HPDE6-E6E7 (cell line): Measurements from ENCODE around the gene TMEM222.

Source experiments
- DNase-seq: peaks from one replicate; pipeline ENCODE4 v3.0.0; 2011; ENCODE audit warnings: missing footprints; ENCODE audit errors: extremely low spot score

The TMEM222 gene

GRCh38 chr1:27306892-27307761, 14.8 kb upstream of the TMEM222 start:
- DNase-seq = no peak

- DNase-seq = no peak
These were observed 13.9 kb upstream of the TMEM222 start for GRCh38 chr1:27307874-27308598.

- DNase-seq = no peak
These were observed 7.8 kb upstream of the TMEM222 start for GRCh38 chr1:27314169-27314568.

GRCh38 chr1:27314737-27315136, 7.2 kb upstream of the TMEM222 start:
- no peak for DNase-seq

- no peak for DNase-seq
These were observed 5.1 kb upstream of the TMEM222 start for GRCh38 chr1:27316860-27317259.

GRCh38 chr1:27318136-27318535, 3.8 kb upstream of the TMEM222 start:
- no peak for DNase-seq

GRCh38 chr1:27318596-27318995, 3.4 kb upstream of the TMEM222 start:
- no peak for DNase-seq

GRCh38 chr1:27322569-27323240, 742 bp downstream of the TMEM222 start:
- DNase-seq = no peak

- DNase-seq = no peak
These were observed 3.3 kb downstream of the TMEM222 start for GRCh38 chr1:27325286-27325685.

- no peak for DNase-seq
These were observed 6.0 kb downstream of the TMEM222 start for GRCh38 chr1:27327964-27328363.

GRCh38 chr1:27330786-27331185, 8.8 kb downstream of the TMEM222 start:
- DNase-seq = no peak

GRCh38 chr1:27331426-27331825, 9.5 kb downstream of the TMEM222 start:
- DNase-seq = no peak

GRCh38 chr1:27331922-27332321, 10.0 kb downstream of the TMEM222 start:
- no peak for DNase-seq

GRCh38 chr1:27332536-27333281, 10.7 kb downstream of the TMEM222 start:
- DNase-seq = peak; percentile 38

GRCh38 chr1:27333717-27334279, 11.8 kb downstream of the TMEM222 start:
- DNase-seq = no peak

- DNase-seq = no peak
These were observed 13.8 kb downstream of the TMEM222 start for GRCh38 chr1:27335506-27336422.

GRCh38 chr1:27336756-27337155, 14.8 kb downstream of the TMEM222 start:
- no peak for DNase-seq

GRCh38 chr1:27338751-27339150, 16.8 kb downstream of the TMEM222 start:
- no peak for DNase-seq

GRCh38 chr1:27339213-27339612, 17.2 kb downstream of the TMEM222 start:
- DNase-seq = no peak

GRCh38 chr1:27341525-27342252, 19.7 kb downstream of the TMEM222 start, which contains the start of gene SYTL1:
SYTL1 (plus strand) TSS chr1:27342022; CDS start chr1:27345335, 3,313 bp downstream.
- DNase-seq = peak; percentile 88
